ENCODE results near the gene CLPTM1L. TPM values are rescaled to one million over a fixed set of nuclear protein-coding genes. Genes with fewer than 3 reads are reported as not detected.
"Not testable (repeated sequence)": the region's sequence is repeated elsewhere in the genome, so short reads cannot be mapped to it uniquely, and the experiment has no call there.

The CLPTM1L gene
- total RNA-seq, 4 donors from 2014 or later: 62.6 to 132 (median 93.5) TPM

GRCh38 chr5:1346627-1347440, 1.9 kb upstream of the CLPTM1L start:
- H3K27me3 ChIP-seq: no peaks in the 10 kb centered on the region
- H3K9me3 ChIP-seq: no peaks in the 10 kb centered on the region
- no peak for DNase-seq (ENCODE audit: low spot score in 2 of 2)
- H3K4me3 ChIP-seq: no peak overlapping the region
- TF ChIP-seq POLR2A (IDR thresholded peaks at IDR 0.05) (no peak), POLR2AphosphoS5 (IDR thresholded peaks at IDR 0.05) (no peak), EP300 (IDR thresholded peaks at IDR 0.05) (no peak), CTCF (IDR thresholded peaks at IDR 0.05) (no peak)
- no peak overlapping the region for H3K27ac ChIP-seq
- WGBS: 80% methylated on average over 16 of the region's 21 CpGs
- H3K36me3 ChIP-seq: peaks cover 7% of the 10 kb centered on the region
- peaks cover 23% of the 10 kb centered on the region for H3K4me1 ChIP-seq

- H3K4me3 ChIP-seq: peak overlapping the region; percentile 95
- H3K27ac ChIP-seq: no peak overlapping the region
- no peaks in the 10 kb centered on the region for H3K9me3 ChIP-seq
- H3K36me3 ChIP-seq: peaks cover 15% of the 10 kb centered on the region
- whole genome bisulfite sequencing: 77% methylated on average over 21 of the region's 27 CpGs
- TF ChIP-seq CTCF (IDR thresholded peaks at IDR 0.05) (no peak), POLR2AphosphoS5 (IDR thresholded peaks at IDR 0.05) (no peak), POLR2A (IDR thresholded peaks at IDR 0.05) (no peak), EP300 (IDR thresholded peaks at IDR 0.05) (no peak)
- H3K4me1 ChIP-seq: peaks cover 23% of the 10 kb centered on the region
- DNase-seq (ENCODE audit: low spot score in 2 of 2): no peak
- no peaks in the 10 kb centered on the region for H3K27me3 ChIP-seq
Observed at GRCh38 chr5:1345876-1346626, 1.2 kb upstream of the CLPTM1L start.

GRCh38 chr5:1343931-1344901, 683 bp downstream of the CLPTM1L start:
- H3K9me3 ChIP-seq: no peaks in the 10 kb centered on the region
- H3K27ac ChIP-seq: peak overlapping the region; percentile 89
- no peak for TF ChIP-seq EP300 (IDR thresholded peaks at IDR 0.05)
- TF ChIP-seq CTCF (IDR thresholded peaks at IDR 0.05): no peak
- TF ChIP-seq POLR2A (IDR thresholded peaks at IDR 0.05): no peak
- no peak for TF ChIP-seq POLR2AphosphoS5 (IDR thresholded peaks at IDR 0.05)
- peaks cover 34% of the 10 kb centered on the region for H3K36me3 ChIP-seq
- H3K4me3 ChIP-seq: peak overlapping the region; percentile 95
- DNase-seq (ENCODE audit: low spot score in 2 of 2): peak in 1 of 2 donors; percentile 67
- peaks cover 23% of the 10 kb centered on the region for H3K4me1 ChIP-seq
- 22% methylated on average over 16 of the region's 61 CpGs for WGBS
- H3K27me3 ChIP-seq: no peaks in the 10 kb centered on the region

GRCh38 chr5:1343315-1343751, 1.6 kb downstream of the CLPTM1L start:
- DNase-seq (ENCODE audit: low spot score in 2 of 2): peak in 1 of 2 donors; percentile 50
- Histone ChIP-seq H3K4me1 (peaks cover 23% of the 10 kb centered on the region), H3K4me3 (peak overlapping the region; percentile 95), H3K36me3 (peaks cover 42% of the 10 kb centered on the region), H3K27ac (no peak overlapping the region), H3K27me3 (no peaks in the 10 kb centered on the region), H3K9me3 (no peaks in the 10 kb centered on the region)
- WGBS: 69% methylated on average over 9 of the region's 9 CpGs
- TF ChIP-seq CTCF (IDR thresholded peaks at IDR 0.05) (no peak), POLR2AphosphoS5 (IDR thresholded peaks at IDR 0.05) (no peak), EP300 (IDR thresholded peaks at IDR 0.05) (no peak)

GRCh38 chr5:1342711-1343110, 2.2 kb downstream of the CLPTM1L start:
- not testable (repeated sequence) for H3K4me3 ChIP-seq, H3K27ac ChIP-seq, H3K9me3 ChIP-seq, H3K27me3 ChIP-seq
- Histone ChIP-seq H3K36me3 (peaks cover 49% of the 10 kb centered on the region), H3K4me1 (peaks cover 23% of the 10 kb centered on the region)
- WGBS: 94% methylated on average over 13 of the region's 14 CpGs
- DNase-seq (ENCODE audit: low spot score in 2 of 2): peak in 1 of 2 donors; percentile 55

All from suprapubic skin (tissue), 4 donors.